Measurements from ENCODE around the gene APBB1. TPM values are rescaled to one million over a fixed set of nuclear protein-coding genes. Genes with fewer than 3 reads are reported as not detected.

APBB1 gene
- polyA plus RNA-seq, 1 donor from 2014 or later, result 283 TPM

DNA sequence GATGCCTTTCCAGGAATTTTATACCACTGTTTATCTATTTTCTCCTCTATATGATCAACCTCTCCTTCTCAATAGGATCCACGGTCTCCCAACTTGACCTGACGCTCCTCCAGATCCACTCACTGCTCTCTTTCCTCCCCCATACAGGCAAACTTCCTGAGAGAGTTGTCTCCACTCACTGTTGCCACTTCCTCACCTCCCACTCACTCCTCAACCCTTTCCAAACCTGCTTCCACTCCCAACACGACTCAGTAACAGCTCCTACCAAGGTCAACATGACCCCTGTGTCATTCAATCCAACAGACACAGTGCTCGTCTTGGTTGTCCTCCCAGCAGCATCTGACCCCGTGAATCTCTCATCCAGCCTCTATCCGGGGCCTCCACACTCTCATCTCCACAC is 3.1 kb downstream of the APBB1 start:
- no peaks in the 10 kb centered on the region for H3K9me2 ChIP-seq (ENCODE audit: insufficient read depth, low read length)
- no peak overlapping the region for H3K9ac ChIP-seq (ENCODE audit: low read length)
- H3K4me3 ChIP-seq (ENCODE audit: low read length), result peak overlapping the region; percentile 12
- no peaks in the 10 kb centered on the region for H4K20me1 ChIP-seq (ENCODE audit: insufficient read depth)
- H3K79me2 ChIP-seq (replicated peaks; ENCODE audit: insufficient read depth, low read length), result peaks cover 67% of the 10 kb centered on the region
- no peak overlapping the region for H2AFZ ChIP-seq (ENCODE audit: low read depth, low read length)
- no peaks in the 10 kb centered on the region for H3F3A ChIP-seq (ENCODE audit: insufficient read depth, low read length, poor library complexity, severe bottlenecking)
- no peaks in the 10 kb centered on the region for H3K9me3 ChIP-seq (ENCODE audit: low read length)
- H3K36me3 ChIP-seq (ENCODE audit: insufficient read depth, low read length), result peaks cover 7% of the 10 kb centered on the region
- H3K4me2 ChIP-seq (ENCODE audit: low read length), result no peak overlapping the region
- TF ChIP-seq RAD21 (conservative IDR thresholded peaks at IDR 0.05) (no peak), TAF1 (IDR thresholded peaks at IDR 0.05; ENCODE audit: low read depth) (no peak), EZH2 (IDR thresholded peaks at IDR 0.05; ENCODE audit: borderline replicate concordance, insufficient read depth, low read length, poor library complexity, severe bottlenecking) (no peak), SMC3 (conservative IDR thresholded peaks at IDR 0.05; ENCODE audit: poor library complexity) (no peak), EP300 (conservative IDR thresholded peaks at IDR 0.05; ENCODE audit: poor library complexity, severe bottlenecking) (no peak), POLR2AphosphoS5 (IDR thresholded peaks at IDR 0.05) (no peak), MXI1 (conservative IDR thresholded peaks at IDR 0.05; ENCODE audit: poor library complexity, severe bottlenecking) (no peak)
- TF ChIP-seq, protein P1, sequence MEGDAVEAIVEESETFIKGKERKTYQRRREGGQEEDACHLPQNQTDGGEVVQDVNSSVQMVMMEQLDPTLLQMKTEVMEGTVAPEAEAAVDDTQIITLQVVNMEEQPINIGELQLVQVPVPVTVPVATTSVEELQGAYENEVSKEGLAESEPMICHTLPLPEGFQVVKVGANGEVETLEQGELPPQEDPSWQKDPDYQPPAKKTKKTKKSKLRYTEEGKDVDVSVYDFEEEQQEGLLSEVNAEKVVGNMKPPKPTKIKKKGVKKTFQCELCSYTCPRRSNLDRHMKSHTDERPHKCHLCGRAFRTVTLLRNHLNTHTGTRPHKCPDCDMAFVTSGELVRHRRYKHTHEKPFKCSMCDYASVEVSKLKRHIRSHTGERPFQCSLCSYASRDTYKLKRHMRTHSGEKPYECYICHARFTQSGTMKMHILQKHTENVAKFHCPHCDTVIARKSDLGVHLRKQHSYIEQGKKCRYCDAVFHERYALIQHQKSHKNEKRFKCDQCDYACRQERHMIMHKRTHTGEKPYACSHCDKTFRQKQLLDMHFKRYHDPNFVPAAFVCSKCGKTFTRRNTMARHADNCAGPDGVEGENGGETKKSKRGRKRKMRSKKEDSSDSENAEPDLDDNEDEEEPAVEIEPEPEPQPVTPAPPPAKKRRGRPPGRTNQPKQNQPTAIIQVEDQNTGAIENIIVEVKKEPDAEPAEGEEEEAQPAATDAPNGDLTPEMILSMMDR (IDR thresholded peaks at IDR 0.05; ENCODE audit: poor library complexity, severe bottlenecking), result no peak
- TF ChIP-seq, protein P2, sequence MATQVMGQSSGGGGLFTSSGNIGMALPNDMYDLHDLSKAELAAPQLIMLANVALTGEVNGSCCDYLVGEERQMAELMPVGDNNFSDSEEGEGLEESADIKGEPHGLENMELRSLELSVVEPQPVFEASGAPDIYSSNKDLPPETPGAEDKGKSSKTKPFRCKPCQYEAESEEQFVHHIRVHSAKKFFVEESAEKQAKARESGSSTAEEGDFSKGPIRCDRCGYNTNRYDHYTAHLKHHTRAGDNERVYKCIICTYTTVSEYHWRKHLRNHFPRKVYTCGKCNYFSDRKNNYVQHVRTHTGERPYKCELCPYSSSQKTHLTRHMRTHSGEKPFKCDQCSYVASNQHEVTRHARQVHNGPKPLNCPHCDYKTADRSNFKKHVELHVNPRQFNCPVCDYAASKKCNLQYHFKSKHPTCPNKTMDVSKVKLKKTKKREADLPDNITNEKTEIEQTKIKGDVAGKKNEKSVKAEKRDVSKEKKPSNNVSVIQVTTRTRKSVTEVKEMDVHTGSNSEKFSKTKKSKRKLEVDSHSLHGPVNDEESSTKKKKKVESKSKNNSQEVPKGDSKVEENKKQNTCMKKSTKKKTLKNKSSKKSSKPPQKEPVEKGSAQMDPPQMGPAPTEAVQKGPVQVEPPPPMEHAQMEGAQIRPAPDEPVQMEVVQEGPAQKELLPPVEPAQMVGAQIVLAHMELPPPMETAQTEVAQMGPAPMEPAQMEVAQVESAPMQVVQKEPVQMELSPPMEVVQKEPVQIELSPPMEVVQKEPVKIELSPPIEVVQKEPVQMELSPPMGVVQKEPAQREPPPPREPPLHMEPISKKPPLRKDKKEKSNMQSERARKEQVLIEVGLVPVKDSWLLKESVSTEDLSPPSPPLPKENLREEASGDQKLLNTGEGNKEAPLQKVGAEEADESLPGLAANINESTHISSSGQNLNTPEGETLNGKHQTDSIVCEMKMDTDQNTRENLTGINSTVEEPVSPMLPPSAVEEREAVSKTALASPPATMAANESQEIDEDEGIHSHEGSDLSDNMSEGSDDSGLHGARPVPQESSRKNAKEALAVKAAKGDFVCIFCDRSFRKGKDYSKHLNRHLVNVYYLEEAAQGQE (IDR thresholded peaks at IDR 0.05; ENCODE audit: borderline replicate concordance), result no peak
- no peak overlapping the region for H3K27ac ChIP-seq (ENCODE audit: low read length)
- H3K27me3 ChIP-seq (ENCODE audit: insufficient read depth, low read depth, low read length), result no peaks in the 10 kb centered on the region

DNA sequence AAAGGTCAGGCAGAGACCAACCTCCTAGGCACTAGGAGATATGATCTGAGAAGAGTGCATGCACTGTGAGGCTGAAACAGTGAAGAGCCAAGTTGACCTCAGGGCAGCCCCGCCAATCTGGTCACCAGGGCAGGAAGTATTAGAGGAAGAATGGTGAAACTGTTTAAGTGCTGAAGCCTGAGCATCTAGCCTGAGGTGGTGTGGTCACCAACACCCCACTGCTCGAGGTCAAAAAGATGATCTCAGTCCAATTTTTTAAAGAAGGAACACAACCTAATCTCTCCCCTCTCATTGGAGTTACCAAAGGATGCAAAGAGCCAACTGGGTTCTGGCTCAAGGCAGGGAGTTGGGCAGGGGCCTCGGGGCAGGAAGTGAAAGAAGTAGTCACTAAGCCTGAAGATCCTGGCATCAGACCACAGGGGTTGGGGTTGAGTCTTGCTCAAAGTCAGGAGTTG is 4.0 kb downstream of the APBB1 start:
- no peaks in the 10 kb centered on the region for H3F3A ChIP-seq (ENCODE audit: insufficient read depth, low read length, poor library complexity, severe bottlenecking)
- H4K20me1 ChIP-seq (ENCODE audit: insufficient read depth), result no peaks in the 10 kb centered on the region
- no peak for TF ChIP-seq EZH2 (IDR thresholded peaks at IDR 0.05; ENCODE audit: borderline replicate concordance, insufficient read depth, low read length, poor library complexity, severe bottlenecking)
- TF ChIP-seq EP300 (conservative IDR thresholded peaks at IDR 0.05; ENCODE audit: poor library complexity, severe bottlenecking), result no peak
- TF ChIP-seq POLR2AphosphoS5 (IDR thresholded peaks at IDR 0.05), result no peak
- TF ChIP-seq, protein P1 (IDR thresholded peaks at IDR 0.05; ENCODE audit: poor library complexity, severe bottlenecking), result no peak
- TF ChIP-seq, protein P2 (IDR thresholded peaks at IDR 0.05; ENCODE audit: borderline replicate concordance), result no peak
- no peak for TF ChIP-seq TAF1 (IDR thresholded peaks at IDR 0.05; ENCODE audit: low read depth)
- no peak for TF ChIP-seq SMC3 (conservative IDR thresholded peaks at IDR 0.05; ENCODE audit: poor library complexity)
- H3K36me3 ChIP-seq (ENCODE audit: insufficient read depth, low read length), result peaks cover 7% of the 10 kb centered on the region
- H3K27ac ChIP-seq (ENCODE audit: low read length), result no peak overlapping the region
- H3K9me2 ChIP-seq (ENCODE audit: insufficient read depth, low read length), result no peaks in the 10 kb centered on the region
- no peaks in the 10 kb centered on the region for H3K9me3 ChIP-seq (ENCODE audit: low read length)
- H3K9ac ChIP-seq (ENCODE audit: low read length), result no peak overlapping the region
- H2AFZ ChIP-seq (ENCODE audit: low read depth, low read length), result no peak overlapping the region
- peak overlapping the region; percentile 23 for H3K4me3 ChIP-seq (ENCODE audit: low read length)
- H3K27me3 ChIP-seq (ENCODE audit: insufficient read depth, low read depth, low read length), result no peaks in the 10 kb centered on the region
- H3K79me2 ChIP-seq (replicated peaks; ENCODE audit: insufficient read depth, low read length), result peaks cover 63% of the 10 kb centered on the region
- H3K4me2 ChIP-seq (ENCODE audit: low read length), result no peak overlapping the region

Data from neural cell (in vitro differentiated cells).